Measurements from ENCODE around the gene DHRS7. TPM values are rescaled to one million over a fixed set of nuclear protein-coding genes. Genes with fewer than 3 reads are reported as not detected.
A peak's percentile ranks its signal among the peaks of the same experiment; 100 is the strongest.

Gene DHRS7
- total RNA-seq: 47.5 to 53.1 TPM (median 49.8 TPM) in 3 replicates
- long read RNA-seq, transcript DHRS7-209 (7 exons, 1,322 nt): major isoform, 92 of 109 reads
- long read RNA-seq, partial matches to known transcripts: 12 of 109 reads
- long read RNA-seq, other reads (novel, unspliced or antisense): 4 of 109 reads

- peak; percentile 93 for DNase-seq (ENCODE audit: low spot score)
- TF ChIP-seq CTCF (IDR thresholded peaks at IDR 0.05): peak; percentile 80
- Mint-ChIP-seq H3K27me3 (ENCODE audit: low read depth) (no peaks in the 10 kb centered on the region), H3K27ac (ENCODE audit: unreplicated experiment) (peak within 1 kb of the TSS; percentile 94), H3K4me1 (ENCODE audit: low read depth) (peaks cover 30% of the 10 kb centered on the region), H3K9me3 (ENCODE audit: low read depth) (no peaks in the 10 kb centered on the region), H3K36me3 (ENCODE audit: low read depth) (no peaks in the 10 kb centered on the region), H3K4me3 (ENCODE audit: unreplicated experiment) (peak within 1 kb of the TSS; percentile 89)
These were observed at the start of gene DHRS7 for GRCh38 chr14:60164712-60165546. TSS of gene DHRS7 (minus strand) at chr14:60165398. CDS start at chr14:60165309, 89 bp downstream.

- H3K4me1 Mint-ChIP-seq (ENCODE audit: low read depth): no peaks in the 10 kb centered on the region
- no peak overlapping the region for H3K27ac Mint-ChIP-seq (ENCODE audit: unreplicated experiment)
- H3K9me3 Mint-ChIP-seq (ENCODE audit: low read depth): no peaks in the 10 kb centered on the region
- no peak overlapping the region for H3K4me3 Mint-ChIP-seq (ENCODE audit: unreplicated experiment)
- H3K36me3 Mint-ChIP-seq (ENCODE audit: low read depth): peaks cover 1% of the 10 kb centered on the region
- TF ChIP-seq CTCF (IDR thresholded peaks at IDR 0.05): no peak
- DNase-seq (ENCODE audit: low spot score): no peak
- H3K27me3 Mint-ChIP-seq (ENCODE audit: low read depth): peaks cover 15% of the 10 kb centered on the region
These were observed 49.4 kb upstream of the DHRS7 start for GRCh38 chr14:60214415-60215126.

DNA sequence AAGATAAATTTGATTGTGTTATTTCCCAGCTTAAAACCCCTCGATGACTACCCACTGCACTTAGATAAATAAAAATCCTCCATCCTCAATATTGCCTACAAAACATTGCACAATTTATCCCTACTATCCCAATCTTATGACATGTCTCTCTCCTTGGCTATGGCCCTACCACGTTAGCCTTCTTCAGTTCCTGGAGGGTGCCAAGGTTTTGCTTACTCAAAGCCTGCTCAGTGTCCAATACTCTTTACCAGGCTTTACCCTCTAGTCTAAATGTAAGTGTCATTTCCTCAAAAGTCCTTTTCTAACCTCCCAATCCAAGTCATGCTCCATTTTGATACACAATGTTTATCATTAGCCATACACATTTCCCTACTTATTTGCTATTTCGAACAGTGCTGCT is 48.8 kb upstream of the DHRS7 start:
- no peak for TF ChIP-seq CTCF (IDR thresholded peaks at IDR 0.05)
- no peak overlapping the region for H3K27ac Mint-ChIP-seq (ENCODE audit: unreplicated experiment)
- no peak for DNase-seq (ENCODE audit: low spot score)
- no peak overlapping the region for H3K4me3 Mint-ChIP-seq (ENCODE audit: unreplicated experiment)
- no peaks in the 10 kb centered on the region for H3K9me3 Mint-ChIP-seq (ENCODE audit: low read depth)
- H3K4me1 Mint-ChIP-seq (ENCODE audit: low read depth): no peaks in the 10 kb centered on the region
- peaks cover 1% of the 10 kb centered on the region for H3K36me3 Mint-ChIP-seq (ENCODE audit: low read depth)
- H3K27me3 Mint-ChIP-seq (ENCODE audit: low read depth): peaks cover 16% of the 10 kb centered on the region

- peaks cover 1% of the 10 kb centered on the region for H3K36me3 Mint-ChIP-seq (ENCODE audit: low read depth)
These were observed 47.5 kb upstream of the DHRS7 start for GRCh38 chr14:60212503-60213371.

More at GRCh38 chr14:60212503-60213371, 47.5 kb upstream of the DHRS7 start:
- H3K27ac Mint-ChIP-seq (ENCODE audit: unreplicated experiment): no peak overlapping the region
- no peak overlapping the region for H3K4me3 Mint-ChIP-seq (ENCODE audit: unreplicated experiment)
- H3K9me3 Mint-ChIP-seq (ENCODE audit: low read depth): no peaks in the 10 kb centered on the region
- peaks cover 19% of the 10 kb centered on the region for H3K27me3 Mint-ChIP-seq (ENCODE audit: low read depth)
- no peaks in the 10 kb centered on the region for H3K4me1 Mint-ChIP-seq (ENCODE audit: low read depth)
- no peak for TF ChIP-seq CTCF (IDR thresholded peaks at IDR 0.05)
- DNase-seq (ENCODE audit: low spot score): no peak
